GM23338 (cell line): ENCODE measurements around the gene S100A6. TPM values are rescaled to one million over a fixed set of nuclear protein-coding genes. Genes with fewer than 3 reads are reported as not detected.

Experiments
- ATAC-seq: fragments of 200-7000 bp; cut with Tn5 transposase; 3 replicates; pipeline ENCODE4 v1.9.1; 2020
- DNase-seq: peaks from one replicate; pipeline ENCODE4 v3.0.0-alpha.2; 2015; ENCODE audit warnings: low spot score
- H2AFZ ChIP-seq: fragments of 200-600 bp; sonication (generic); 2 replicates; pipeline ENCODE4 v1.8.0; 2016; ENCODE audit warnings: antibody characterized with exemption, mild to moderate bottlenecking, moderate library complexity
- H3F3A ChIP-seq: fragments of 200-600 bp; sonication (generic); replicated peaks from 2 replicates; pipeline ENCODE4 v1.8.0; 2017; ENCODE audit warnings: antibody characterized with exemption, mixed run types, low read depth
- H3K27ac ChIP-seq: fragments of 200-600 bp; sonication (generic); 2 replicates; pipeline ENCODE4 v1.6.1; 2016; ENCODE audit warnings: low read depth
- H3K27me3 ChIP-seq: fragments of 200-600 bp; sonication (generic); 2 replicates; pipeline ENCODE4 v1.8.0; 2016; ENCODE audit warnings: mild to moderate bottlenecking, mixed run types, moderate library complexity; ENCODE audit not compliant: insufficient read depth
- H3K36me3 ChIP-seq: fragments of 200-600 bp; sonication (generic); 2 replicates; pipeline ENCODE4 v1.8.0; 2016; ENCODE audit warnings: mild to moderate bottlenecking; ENCODE audit not compliant: insufficient read depth
- H3K4me1 ChIP-seq: fragments of 200-600 bp; sonication (generic); 2 replicates; pipeline ENCODE4 v1.8.0; 2016; ENCODE audit warnings: mild to moderate bottlenecking, moderate library complexity; ENCODE audit not compliant: insufficient read depth
- H3K4me2 ChIP-seq: fragments of 200-600 bp; sonication (generic); 2 replicates; pipeline ENCODE4 v1.7.1; 2017; ENCODE audit warnings: mixed run types
- H3K4me3 ChIP-seq: fragments of 200-600 bp; sonication (generic); 2 replicates; pipeline ENCODE4 v1.6.1; 2016; ENCODE audit warnings: mixed run types
- H3K79me2 ChIP-seq: fragments of 200-600 bp; sonication (generic); replicated peaks from 2 replicates; pipeline ENCODE4 v1.8.0; 2017; ENCODE audit warnings: mild to moderate bottlenecking; ENCODE audit not compliant: insufficient read depth
- H3K9me2 ChIP-seq: fragments of 200-600 bp; sonication (generic); 2 replicates; pipeline ENCODE4 v1.8.0; 2017; ENCODE audit not compliant: insufficient read depth
- H4K20me1 ChIP-seq: fragments of 200-600 bp; sonication (generic); replicated peaks from 2 replicates; pipeline ENCODE4 v1.8.0; 2017; ENCODE audit warnings: mild to moderate bottlenecking; ENCODE audit not compliant: insufficient read depth
- H3K27ac Mint-ChIP-seq: 2 replicates; pipeline ENCODE4 v1.8.0; 2020; ENCODE audit warnings: inconsistent platforms, mild to moderate bottlenecking, moderate library complexity, mixed read lengths
- H3K27me3 Mint-ChIP-seq: 3 replicates; pipeline ENCODE4 v1.8.0; 2022; ENCODE audit warnings: low read depth, mild to moderate bottlenecking, moderate library complexity, mixed read lengths, inconsistent platforms; ENCODE audit not compliant: insufficient read depth, poor library complexity
- H3K36me3 Mint-ChIP-seq: 3 replicates; pipeline ENCODE4 v1.8.0; 2021; ENCODE audit warnings: low read depth, mild to moderate bottlenecking, inconsistent platforms, moderate library complexity, mixed read lengths
- H3K4me1 Mint-ChIP-seq: 3 replicates; pipeline ENCODE4 v1.8.0; 2020; ENCODE audit warnings: mild to moderate bottlenecking, inconsistent platforms, mixed read lengths
- H3K4me3 Mint-ChIP-seq: 3 replicates; pipeline ENCODE4 v1.8.0; 2021; ENCODE audit warnings: moderate library complexity, mild to moderate bottlenecking, inconsistent platforms, mixed read lengths
- H3K9me3 Mint-ChIP-seq: 3 replicates; pipeline ENCODE4 v1.8.0; 2020; ENCODE audit warnings: moderate library complexity, mild to moderate bottlenecking, inconsistent platforms, mixed read lengths
- CTCF ChIP-seq, 2 experiments: fragments of 200-600 bp in 1 of 2; sonication (generic) in 1 of 2; conservative IDR thresholded peaks; 2 replicates each; pipeline versions ENCODE4 v1.5.1 to v1.6.1; 2016 to 2017; ENCODE audit warnings: antibody characterized with exemption in 2 of 2, low read depth in 2 of 2, mild to moderate bottlenecking in 2 of 2, moderate library complexity in 1 of 2
- EZH2 ChIP-seq: fragments of 200-600 bp; sonication (generic); IDR thresholded peaks from one replicate; pipeline ENCODE4 v1.8.0; 2017; ENCODE audit warnings: antibody characterized with exemption, mild to moderate bottlenecking, low read depth; ENCODE audit not compliant: unreplicated experiment
- JUNB ChIP-seq: IDR thresholded peaks from one replicate; pipeline ENCODE4 v1.6.1; 2016; ENCODE audit warnings: antibody characterized with exemption; ENCODE audit not compliant: unreplicated experiment
- NANOG ChIP-seq: IDR thresholded peaks from 2 replicates; pipeline ENCODE4 v1.6.1; 2016; ENCODE audit warnings: antibody characterized with exemption, borderline replicate concordance
- polyA plus RNA-seq: library from polyadenylated mRNA; unstranded; fragments of >200 nt; fragmentation: Nextera tagmentation; extraction: Ambion mirVana; gene quantifications from 2 replicates; pipeline ENCODE4 v1.2.1, GENCODE V29; 2016
- total RNA-seq: library from RNA; depleted of rRNA; stranded (reverse); fragments of >200 nt; shearing (Covaris generic); gene quantifications from 2 replicates; pipeline ENCODE4 v1.2.3, GENCODE V29; 2014
- TF ChIP-seq, protein P1 (sequence below): IDR thresholded peaks from 2 replicates; pipeline ENCODE4 v1.6.1; 2016; ENCODE audit warnings: antibody characterized with exemption
- TF ChIP-seq, protein P2 (sequence below): IDR thresholded peaks from one replicate; pipeline ENCODE4 v1.6.1; 2018; ENCODE audit warnings: antibody characterized with exemption; ENCODE audit not compliant: unreplicated experiment
- TF ChIP-seq, protein P3 (sequence below): fragments of 250-450 bp; sonication (Bioruptor Pico); IDR thresholded peaks from 2 replicates; pipeline ENCODE4 v1.5.0; 2020; ENCODE audit warnings: mild to moderate bottlenecking, moderate library complexity

Gene S100A6
- total and polyA plus RNA-seq, 2 experiments from 2014 or later, result 7.3 to 77.5 TPM

DNA sequence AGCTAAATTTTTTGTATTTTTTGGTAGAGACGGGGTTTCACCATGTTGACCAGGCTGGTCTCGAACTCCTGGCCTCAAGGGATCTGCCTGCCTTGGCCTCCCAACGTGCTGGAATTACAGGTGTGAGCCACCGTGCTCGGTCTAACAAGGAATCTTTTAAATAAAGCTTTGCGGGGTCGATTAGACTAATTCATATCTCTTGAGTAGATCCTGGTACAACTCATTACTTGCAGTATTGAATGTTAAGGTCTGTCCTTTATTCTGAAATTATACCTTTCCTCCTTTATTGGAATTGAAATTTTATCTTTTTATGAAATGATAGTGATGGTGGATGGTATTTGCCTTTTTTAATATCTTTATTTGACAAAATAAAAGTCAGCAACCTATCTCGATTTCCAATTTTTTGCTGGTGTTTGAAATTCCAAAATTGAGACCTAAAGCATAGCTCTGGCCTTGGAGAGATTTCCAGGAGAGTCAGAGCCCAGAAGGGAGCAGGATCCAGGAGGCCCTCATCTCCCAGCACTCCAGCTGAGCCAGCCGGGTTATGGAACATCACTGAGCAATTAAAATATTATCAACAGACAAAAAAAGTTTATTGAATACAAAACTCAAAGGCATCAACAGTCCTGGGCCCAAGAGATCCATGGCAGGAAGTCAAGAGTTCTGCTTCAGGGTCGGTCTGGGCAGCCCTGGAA is 25.1 kb upstream of the S100A6 start:
- Histone ChIP-seq H2AFZ (no peak overlapping the region), H3K79me2 (no peaks in the 10 kb centered on the region), H3K36me3 (no peaks in the 10 kb centered on the region), H3K4me1 (no peaks in the 10 kb centered on the region), H3K27ac (no peak overlapping the region), H3K27me3 (no peaks in the 10 kb centered on the region), H3K4me3 (no peak overlapping the region), H3F3A (no peaks in the 10 kb centered on the region), H4K20me1 (no peaks in the 10 kb centered on the region), H3K4me2 (no peak overlapping the region), H3K9me2 (no peaks in the 10 kb centered on the region)
- Mint-ChIP-seq H3K4me1 (peaks cover 8% of the 10 kb centered on the region), H3K36me3 (no peaks in the 10 kb centered on the region), H3K27me3 (peaks cover 3% of the 10 kb centered on the region), H3K4me3 (no peak overlapping the region), H3K9me3 (no peaks in the 10 kb centered on the region), H3K27ac (no peak overlapping the region)
- TF ChIP-seq, protein P1, sequence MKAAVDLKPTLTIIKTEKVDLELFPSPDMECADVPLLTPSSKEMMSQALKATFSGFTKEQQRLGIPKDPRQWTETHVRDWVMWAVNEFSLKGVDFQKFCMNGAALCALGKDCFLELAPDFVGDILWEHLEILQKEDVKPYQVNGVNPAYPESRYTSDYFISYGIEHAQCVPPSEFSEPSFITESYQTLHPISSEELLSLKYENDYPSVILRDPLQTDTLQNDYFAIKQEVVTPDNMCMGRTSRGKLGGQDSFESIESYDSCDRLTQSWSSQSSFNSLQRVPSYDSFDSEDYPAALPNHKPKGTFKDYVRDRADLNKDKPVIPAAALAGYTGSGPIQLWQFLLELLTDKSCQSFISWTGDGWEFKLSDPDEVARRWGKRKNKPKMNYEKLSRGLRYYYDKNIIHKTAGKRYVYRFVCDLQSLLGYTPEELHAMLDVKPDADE, result no peak
- TF ChIP-seq, protein P2, sequence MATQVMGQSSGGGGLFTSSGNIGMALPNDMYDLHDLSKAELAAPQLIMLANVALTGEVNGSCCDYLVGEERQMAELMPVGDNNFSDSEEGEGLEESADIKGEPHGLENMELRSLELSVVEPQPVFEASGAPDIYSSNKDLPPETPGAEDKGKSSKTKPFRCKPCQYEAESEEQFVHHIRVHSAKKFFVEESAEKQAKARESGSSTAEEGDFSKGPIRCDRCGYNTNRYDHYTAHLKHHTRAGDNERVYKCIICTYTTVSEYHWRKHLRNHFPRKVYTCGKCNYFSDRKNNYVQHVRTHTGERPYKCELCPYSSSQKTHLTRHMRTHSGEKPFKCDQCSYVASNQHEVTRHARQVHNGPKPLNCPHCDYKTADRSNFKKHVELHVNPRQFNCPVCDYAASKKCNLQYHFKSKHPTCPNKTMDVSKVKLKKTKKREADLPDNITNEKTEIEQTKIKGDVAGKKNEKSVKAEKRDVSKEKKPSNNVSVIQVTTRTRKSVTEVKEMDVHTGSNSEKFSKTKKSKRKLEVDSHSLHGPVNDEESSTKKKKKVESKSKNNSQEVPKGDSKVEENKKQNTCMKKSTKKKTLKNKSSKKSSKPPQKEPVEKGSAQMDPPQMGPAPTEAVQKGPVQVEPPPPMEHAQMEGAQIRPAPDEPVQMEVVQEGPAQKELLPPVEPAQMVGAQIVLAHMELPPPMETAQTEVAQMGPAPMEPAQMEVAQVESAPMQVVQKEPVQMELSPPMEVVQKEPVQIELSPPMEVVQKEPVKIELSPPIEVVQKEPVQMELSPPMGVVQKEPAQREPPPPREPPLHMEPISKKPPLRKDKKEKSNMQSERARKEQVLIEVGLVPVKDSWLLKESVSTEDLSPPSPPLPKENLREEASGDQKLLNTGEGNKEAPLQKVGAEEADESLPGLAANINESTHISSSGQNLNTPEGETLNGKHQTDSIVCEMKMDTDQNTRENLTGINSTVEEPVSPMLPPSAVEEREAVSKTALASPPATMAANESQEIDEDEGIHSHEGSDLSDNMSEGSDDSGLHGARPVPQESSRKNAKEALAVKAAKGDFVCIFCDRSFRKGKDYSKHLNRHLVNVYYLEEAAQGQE, result no peak
- no peak for TF ChIP-seq JUNB
- no peak for TF ChIP-seq EZH2
- TF ChIP-seq CTCF (conservative IDR thresholded peaks at IDR 0.05; ENCODE audit: low read depth in 2 of 2), result no peak
- TF ChIP-seq, protein P3, sequence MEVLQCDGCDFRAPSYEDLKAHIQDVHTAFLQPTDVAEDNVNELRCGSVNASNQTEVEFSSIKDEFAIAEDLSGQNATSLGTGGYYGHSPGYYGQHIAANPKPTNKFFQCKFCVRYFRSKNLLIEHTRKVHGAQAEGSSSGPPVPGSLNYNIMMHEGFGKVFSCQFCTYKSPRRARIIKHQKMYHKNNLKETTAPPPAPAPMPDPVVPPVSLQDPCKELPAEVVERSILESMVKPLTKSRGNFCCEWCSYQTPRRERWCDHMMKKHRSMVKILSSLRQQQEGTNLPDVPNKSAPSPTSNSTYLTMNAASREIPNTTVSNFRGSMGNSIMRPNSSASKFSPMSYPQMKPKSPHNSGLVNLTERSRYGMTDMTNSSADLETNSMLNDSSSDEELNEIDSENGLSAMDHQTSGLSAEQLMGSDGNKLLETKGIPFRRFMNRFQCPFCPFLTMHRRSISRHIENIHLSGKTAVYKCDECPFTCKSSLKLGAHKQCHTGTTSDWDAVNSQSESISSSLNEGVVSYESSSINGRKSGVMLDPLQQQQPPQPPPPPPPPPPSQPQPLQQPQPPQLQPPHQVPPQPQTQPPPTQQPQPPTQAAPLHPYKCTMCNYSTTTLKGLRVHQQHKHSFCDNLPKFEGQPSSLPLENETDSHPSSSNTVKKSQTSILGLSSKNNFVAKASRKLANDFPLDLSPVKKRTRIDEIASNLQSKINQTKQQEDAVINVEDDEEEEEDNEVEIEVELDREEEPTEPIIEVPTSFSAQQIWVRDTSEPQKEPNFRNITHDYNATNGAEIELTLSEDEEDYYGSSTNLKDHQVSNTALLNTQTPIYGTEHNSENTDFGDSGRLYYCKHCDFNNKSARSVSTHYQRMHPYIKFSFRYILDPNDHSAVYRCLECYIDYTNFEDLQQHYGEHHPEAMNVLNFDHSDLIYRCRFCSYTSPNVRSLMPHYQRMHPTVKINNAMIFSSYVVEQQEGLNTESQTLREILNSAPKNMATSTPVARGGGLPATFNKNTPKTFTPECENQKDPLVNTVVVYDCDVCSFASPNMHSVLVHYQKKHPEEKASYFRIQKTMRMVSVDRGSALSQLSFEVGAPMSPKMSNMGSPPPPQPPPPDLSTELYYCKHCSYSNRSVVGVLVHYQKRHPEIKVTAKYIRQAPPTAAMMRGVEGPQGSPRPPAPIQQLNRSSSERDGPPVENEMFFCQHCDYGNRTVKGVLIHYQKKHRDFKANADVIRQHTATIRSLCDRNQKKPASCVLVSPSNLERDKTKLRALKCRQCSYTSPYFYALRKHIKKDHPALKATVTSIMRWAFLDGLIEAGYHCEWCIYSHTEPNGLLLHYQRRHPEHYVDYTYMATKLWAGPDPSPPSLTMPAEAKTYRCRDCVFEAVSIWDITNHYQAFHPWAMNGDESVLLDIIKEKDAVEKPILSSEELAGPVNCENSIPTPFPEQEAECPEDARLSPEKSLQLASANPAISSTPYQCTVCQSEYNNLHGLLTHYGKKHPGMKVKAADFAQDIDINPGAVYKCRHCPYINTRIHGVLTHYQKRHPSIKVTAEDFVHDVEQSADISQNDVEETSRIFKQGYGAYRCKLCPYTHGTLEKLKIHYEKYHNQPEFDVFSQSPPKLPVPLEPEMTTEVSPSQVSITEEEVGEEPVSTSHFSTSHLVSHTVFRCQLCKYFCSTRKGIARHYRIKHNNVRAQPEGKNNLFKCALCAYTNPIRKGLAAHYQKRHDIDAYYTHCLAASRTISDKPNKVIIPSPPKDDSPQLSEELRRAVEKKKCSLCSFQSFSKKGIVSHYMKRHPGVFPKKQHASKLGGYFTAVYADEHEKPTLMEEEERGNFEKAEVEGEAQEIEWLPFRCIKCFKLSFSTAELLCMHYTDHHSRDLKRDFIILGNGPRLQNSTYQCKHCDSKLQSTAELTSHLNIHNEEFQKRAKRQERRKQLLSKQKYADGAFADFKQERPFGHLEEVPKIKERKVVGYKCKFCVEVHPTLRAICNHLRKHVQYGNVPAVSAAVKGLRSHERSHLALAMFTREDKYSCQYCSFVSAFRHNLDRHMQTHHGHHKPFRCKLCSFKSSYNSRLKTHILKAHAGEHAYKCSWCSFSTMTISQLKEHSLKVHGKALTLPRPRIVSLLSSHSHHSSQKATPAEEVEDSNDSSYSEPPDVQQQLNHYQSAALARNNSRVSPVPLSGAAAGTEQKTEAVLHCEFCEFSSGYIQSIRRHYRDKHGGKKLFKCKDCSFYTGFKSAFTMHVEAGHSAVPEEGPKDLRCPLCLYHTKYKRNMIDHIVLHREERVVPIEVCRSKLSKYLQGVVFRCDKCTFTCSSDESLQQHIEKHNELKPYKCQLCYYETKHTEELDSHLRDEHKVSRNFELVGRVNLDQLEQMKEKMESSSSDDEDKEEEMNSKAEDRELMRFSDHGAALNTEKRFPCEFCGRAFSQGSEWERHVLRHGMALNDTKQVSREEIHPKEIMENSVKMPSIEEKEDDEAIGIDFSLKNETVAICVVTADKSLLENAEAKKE (CRISPR knock-in tag), result no peak
- TF ChIP-seq NANOG, result no peak
- no peak for DNase-seq
- ATAC-seq, result no peak
